Measurements from ENCODE around the gene GNLY. TPM values are rescaled to one million over a fixed set of nuclear protein-coding genes. Genes with fewer than 3 reads are reported as not detected.

The GNLY gene
- total and polyA plus RNA-seq, 2 of the 13 experiments (the other 11 are each of a cell fraction or from before 2014, with no cell fraction given) = not detected

DNA sequence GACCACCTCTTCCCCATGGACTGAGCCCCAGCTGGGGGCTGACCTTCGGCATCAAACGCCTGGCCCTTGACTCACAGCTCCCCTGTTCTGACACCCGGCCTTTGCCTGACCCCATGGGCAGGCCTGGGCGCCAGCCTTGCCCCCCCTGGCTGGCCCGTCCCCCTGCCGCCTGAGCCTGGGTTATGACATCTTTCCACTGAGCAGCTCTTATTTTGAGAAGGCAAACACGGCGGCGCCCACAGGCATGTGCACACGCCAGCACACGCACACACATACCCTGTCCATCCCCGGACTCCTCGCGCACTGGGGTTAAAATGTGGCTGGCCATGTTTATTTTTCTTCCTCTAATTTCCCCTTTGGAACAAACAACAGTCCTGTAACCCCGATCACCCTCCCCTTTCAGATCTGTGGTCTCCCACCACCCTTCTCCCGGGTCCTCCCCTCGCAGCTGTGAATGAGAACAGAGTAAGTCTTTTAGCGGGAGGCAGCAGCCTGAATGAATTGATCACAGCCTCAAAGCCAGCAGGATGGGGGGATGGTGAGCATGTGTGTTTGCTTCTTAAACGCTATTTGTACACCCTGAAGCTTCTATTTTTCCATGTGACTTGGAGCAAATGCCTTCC lies 47.8 kb downstream of the GNLY start (continued):
- TF ChIP-seq, protein P1, sequence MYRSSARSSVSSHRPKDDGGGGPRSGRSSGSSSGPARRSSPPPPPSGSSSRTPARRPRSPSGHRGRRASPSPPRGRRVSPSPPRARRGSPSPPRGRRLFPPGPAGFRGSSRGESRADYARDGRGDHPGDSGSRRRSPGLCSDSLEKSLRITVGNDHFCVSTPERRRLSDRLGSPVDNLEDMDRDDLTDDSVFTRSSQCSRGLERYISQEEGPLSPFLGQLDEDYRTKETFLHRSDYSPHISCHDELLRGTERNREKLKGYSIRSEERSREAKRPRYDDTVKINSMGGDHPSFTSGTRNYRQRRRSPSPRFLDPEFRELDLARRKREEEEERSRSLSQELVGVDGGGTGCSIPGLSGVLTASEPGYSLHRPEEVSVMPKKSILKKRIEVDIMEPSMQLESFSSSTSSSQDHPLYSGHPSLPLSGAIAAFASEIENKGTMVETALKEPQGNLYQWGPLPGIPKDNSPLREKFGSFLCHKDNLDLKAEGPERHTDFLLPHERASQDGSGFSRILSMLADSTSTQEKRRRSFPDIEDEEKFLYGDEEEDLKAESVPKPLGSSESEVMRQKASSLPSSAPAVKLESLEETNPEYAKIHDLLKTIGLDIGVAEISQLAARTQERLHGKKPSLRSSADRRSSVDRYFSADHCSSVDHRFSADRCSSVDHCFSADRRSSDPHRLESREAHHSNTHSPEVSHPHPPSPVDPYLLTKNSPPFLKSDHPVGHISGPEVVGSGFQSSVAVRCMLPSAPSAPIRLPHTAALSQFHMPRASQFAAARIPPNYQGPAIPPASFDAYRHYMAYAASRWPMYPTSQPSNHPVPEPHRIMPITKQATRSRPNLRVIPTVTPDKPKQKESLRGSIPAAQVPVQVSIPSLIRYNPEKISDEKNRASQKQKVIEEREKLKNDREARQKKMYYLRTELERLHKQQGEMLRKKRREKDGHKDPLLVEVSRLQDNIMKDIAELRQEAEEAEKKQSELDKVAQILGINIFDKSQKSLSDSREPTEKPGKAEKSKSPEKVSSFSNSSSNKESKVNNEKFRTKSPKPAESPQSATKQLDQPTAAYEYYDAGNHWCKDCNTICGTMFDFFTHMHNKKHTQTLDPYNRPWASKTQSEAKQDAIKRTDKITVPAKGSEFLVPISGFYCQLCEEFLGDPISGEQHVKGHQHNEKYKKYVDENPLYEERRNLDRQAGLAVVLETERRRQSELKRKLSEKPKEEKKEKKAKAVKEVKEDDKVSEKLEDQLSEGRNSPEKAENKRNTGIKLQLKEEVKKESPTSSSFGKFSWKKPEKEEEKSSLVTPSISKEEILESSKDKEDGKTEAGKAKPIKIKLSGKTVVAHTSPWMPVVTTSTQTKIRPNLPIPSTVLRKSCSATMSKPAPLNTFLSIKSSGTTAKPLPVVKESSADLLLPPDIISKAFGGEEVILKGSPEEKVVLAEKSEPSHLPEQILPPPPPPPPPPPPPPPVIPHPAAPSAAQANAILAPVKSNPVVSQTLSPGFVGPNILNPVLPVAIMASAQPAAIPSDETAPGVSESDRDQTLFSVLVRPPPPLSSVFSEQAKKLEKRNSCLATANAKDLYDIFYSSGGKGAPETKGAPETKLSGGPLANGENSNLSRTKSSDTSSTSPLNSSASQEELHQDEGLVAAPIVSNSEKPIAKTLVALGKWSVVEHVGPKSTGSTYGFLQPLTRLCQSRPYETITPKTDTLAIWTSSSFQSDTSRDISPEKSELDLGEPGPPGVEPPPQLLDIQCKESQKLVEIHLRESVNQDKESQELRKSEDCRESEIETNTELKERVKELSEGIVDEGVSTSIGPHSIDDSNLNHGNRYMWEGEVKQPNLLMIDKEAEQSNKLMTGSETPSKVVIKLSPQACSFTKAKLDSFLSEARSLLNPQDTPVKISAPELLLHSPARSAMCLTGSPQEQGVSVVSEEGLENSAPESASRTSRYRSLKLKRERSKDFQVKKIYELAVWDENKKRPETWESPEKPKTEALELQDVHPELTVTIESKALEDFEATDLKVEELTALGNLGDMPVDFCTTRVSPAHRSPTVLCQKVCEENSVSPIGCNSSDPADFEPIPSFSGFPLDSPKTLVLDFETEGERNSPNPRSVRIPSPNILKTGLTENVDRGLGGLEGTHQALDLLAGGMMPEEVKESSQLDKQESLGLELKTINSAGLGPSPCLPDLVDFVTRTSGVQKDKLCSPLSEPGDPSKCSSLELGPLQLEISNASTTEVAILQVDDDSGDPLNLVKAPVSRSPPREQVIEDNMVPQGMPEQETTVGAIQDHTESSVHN (CRISPR knock-in tag; IDR thresholded peaks at IDR 0.05) = no peak
- TF ChIP-seq SRSF1 (optimal IDR thresholded peaks at IDR 0.05; ENCODE audit: low read depth, low read length) (no peak), ZNF773 (CRISPR knock-in tag; IDR thresholded peaks at IDR 0.05; ENCODE audit: borderline replicate concordance) (no peak), ZC3H4 (CRISPR knock-in tag; IDR thresholded peaks at IDR 0.05; ENCODE audit: borderline replicate concordance) (no peak), ZNF333 (CRISPR knock-in tag; IDR thresholded peaks at IDR 0.05; ENCODE audit: borderline replicate concordance) (no peak), ZMYM2 (CRISPR knock-in tag; IDR thresholded peaks at IDR 0.05) (no peak), HIC2 (CRISPR knock-in tag; IDR thresholded peaks at IDR 0.05; ENCODE audit: low read depth) (no peak), ZNF484 (CRISPR knock-in tag; IDR thresholded peaks at IDR 0.05; ENCODE audit: borderline replicate concordance, low read depth) (no peak), ZNF615 (CRISPR knock-in tag; IDR thresholded peaks at IDR 0.05; ENCODE audit: borderline replicate concordance) (no peak), ZNF549 (CRISPR knock-in tag; IDR thresholded peaks at IDR 0.05) (no peak), HNF4G (IDR thresholded peaks at IDR 0.05; ENCODE audit: borderline replicate concordance, low read depth, low read length) (0 out of 2 replicates have a peak, but pooled peaks have one; percentile 32), HNF4G (CRISPR knock-in tag; IDR thresholded peaks at IDR 0.05; ENCODE audit: borderline replicate concordance, low read depth) (no peak), GATAD2A (CRISPR knock-in tag; IDR thresholded peaks at IDR 0.05) (peak; percentile 47), ZNF850 (CRISPR knock-in tag; conservative IDR thresholded peaks at IDR 0.05) (no peak), ZNF547 (CRISPR knock-in tag; IDR thresholded peaks at IDR 0.05) (peak; percentile 34; the same call in 1 of the 2 replicates), ASH2L (IDR thresholded peaks at IDR 0.05; ENCODE audit: insufficient read length, low read depth, low read length) (peak; percentile 36)
- TF ChIP-seq, protein P2, sequence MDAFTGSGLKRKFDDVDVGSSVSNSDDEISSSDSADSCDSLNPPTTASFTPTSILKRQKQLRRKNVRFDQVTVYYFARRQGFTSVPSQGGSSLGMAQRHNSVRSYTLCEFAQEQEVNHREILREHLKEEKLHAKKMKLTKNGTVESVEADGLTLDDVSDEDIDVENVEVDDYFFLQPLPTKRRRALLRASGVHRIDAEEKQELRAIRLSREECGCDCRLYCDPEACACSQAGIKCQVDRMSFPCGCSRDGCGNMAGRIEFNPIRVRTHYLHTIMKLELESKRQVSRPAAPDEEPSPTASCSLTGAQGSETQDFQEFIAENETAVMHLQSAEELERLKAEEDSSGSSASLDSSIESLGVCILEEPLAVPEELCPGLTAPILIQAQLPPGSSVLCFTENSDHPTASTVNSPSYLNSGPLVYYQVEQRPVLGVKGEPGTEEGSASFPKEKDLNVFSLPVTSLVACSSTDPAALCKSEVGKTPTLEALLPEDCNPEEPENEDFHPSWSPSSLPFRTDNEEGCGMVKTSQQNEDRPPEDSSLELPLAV (CRISPR knock-in tag; conservative IDR thresholded peaks at IDR 0.05; ENCODE audit: low read depth) = no peak
